CD4-positive, CD25-positive, alpha-beta regulatory T cell (primary cell): Measurements from ENCODE around the gene MEGF11. TPM values are rescaled to one million over a fixed set of nuclear protein-coding genes. Genes with fewer than 3 reads are reported as not detected.

Experiments used
- ATAC-seq, 2 donors: fragments of 150-1000 bp; cut with Tn5 transposase; one replicate each; pipeline ENCODE4 v1.10.0; 2021; ENCODE audit warnings: low read depth in 2 of 2, moderate number of reproducible peaks in 2 of 2, moderate library complexity in 1 of 2
- DNase-seq, 3 donors: peaks; one replicate each; pipeline versions ENCODE4 v3.0.0 to v3.0.0-alpha.2; 2012 to 2022; ENCODE audit warnings: mixed read lengths in 1 of 3
- H3K27ac ChIP-seq: one replicate; pipeline ENCODE4 v1.7.0; 2013; ENCODE audit warnings: mild to moderate bottlenecking, low read length; ENCODE audit not compliant: insufficient read depth, poor library complexity, severe bottlenecking
- H3K27me3 ChIP-seq: one replicate; pipeline ENCODE4 v1.7.0; 2013; ENCODE audit warnings: low read length; ENCODE audit not compliant: control insufficient read depth, insufficient read depth
- H3K36me3 ChIP-seq: one replicate; pipeline ENCODE4 v1.7.0; 2013; ENCODE audit warnings: mild to moderate bottlenecking, low read length, moderate library complexity; ENCODE audit not compliant: control insufficient read depth, insufficient read depth
- H3K4me1 ChIP-seq: 2 replicates; pipeline ENCODE4 v1.7.0; 2013; ENCODE audit warnings: mild to moderate bottlenecking, low read length; ENCODE audit not compliant: insufficient read depth, control insufficient read depth, poor library complexity, severe bottlenecking
- H3K4me3 ChIP-seq: one replicate; pipeline ENCODE4 v1.7.0; 2013; ENCODE audit warnings: low read depth, mild to moderate bottlenecking, low read length, moderate library complexity
- H3K9me3 ChIP-seq, 2 experiments: 1 replicate in 1 of 2; 2 replicates in 1 of 2; pipeline ENCODE4 v1.7.0; 2013; ENCODE audit warnings: low read length in 2 of 2, mild to moderate bottlenecking in 1 of 2, moderate library complexity in 1 of 2; ENCODE audit not compliant: control insufficient read depth in 2 of 2
- H3K27ac Mint-ChIP-seq, 3 donors: one replicate each; pipeline ENCODE4 v1.8.0; 2020 to 2022; ENCODE audit warnings: mild to moderate bottlenecking in 3 of 3, mixed read lengths in 3 of 3, moderate library complexity in 2 of 3
- H3K27me3 Mint-ChIP-seq: one replicate; pipeline ENCODE4 v1.8.0; 2022; ENCODE audit warnings: mild to moderate bottlenecking, mixed read lengths
- H3K36me3 Mint-ChIP-seq: one replicate; pipeline ENCODE4 v1.8.0; 2020; ENCODE audit warnings: mixed read lengths
- H3K4me1 Mint-ChIP-seq, 4 donors: one replicate each; pipeline ENCODE4 v1.8.0; 2020 to 2022; ENCODE audit warnings: mixed read lengths in 4 of 4, mild to moderate bottlenecking in 1 of 4
- H3K4me3 Mint-ChIP-seq, 4 donors: one replicate each; pipeline ENCODE4 v1.8.0; 2020 to 2022; ENCODE audit warnings: mild to moderate bottlenecking in 4 of 4, mixed read lengths in 4 of 4, moderate library complexity in 3 of 4
- H3K9me3 Mint-ChIP-seq, 7 donors: one replicate each; pipeline ENCODE4 v1.8.0; 2020 to 2022; ENCODE audit warnings: mixed read lengths in 7 of 7, mild to moderate bottlenecking in 3 of 7, moderate library complexity in 2 of 7
- polyA plus RNA-seq, 4 donors: library from polyadenylated mRNA; unstranded; fragments of 300-500 nt; fragmentation: Illumina TruSeq; gene quantifications; one replicate each; pipeline ENCODE4 v1.2.3, GENCODE V29; 2021
- total RNA-seq: library from RNA; stranded (reverse); gene quantifications from one replicate; pipeline ENCODE4 v1.2.3, GENCODE V29; 2022

Gene MEGF11
- total and polyA plus RNA-seq, 5 donors from 2014 or later, result 0.02 to 0.29 (median 0.21) TPM; not detected in 2

DNA sequence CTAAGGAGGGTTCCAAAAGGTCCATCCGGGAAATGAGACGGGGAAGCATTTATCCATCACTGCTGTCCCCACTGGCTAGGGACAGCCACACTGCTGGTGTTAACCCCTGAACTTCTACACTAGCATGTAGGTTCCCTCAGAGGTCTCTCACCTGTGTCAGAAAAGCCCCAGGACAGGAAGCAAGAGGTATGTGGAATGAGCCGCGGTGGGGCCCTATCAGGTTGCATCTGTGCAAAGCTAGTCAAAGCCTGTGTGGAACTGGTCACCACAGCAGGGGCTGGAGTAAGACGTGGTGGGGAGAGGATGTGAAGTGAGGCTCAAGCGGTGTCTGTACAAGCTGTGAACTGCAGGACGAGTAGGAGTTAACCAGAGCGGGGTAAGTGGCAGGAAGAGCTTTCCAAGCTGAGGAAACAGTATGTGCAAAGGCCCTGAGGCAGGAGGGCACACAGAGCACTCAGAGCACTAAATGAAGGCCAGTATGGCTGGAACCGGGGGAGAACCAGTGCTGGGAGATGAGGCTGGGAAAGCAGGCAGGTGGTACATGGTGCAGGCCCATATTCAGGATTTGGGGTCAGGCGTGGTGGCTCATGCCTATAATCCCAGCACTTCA lies 57.8 kb downstream of the MEGF11 start:
- Histone ChIP-seq H3K27me3 (no peaks in the 10 kb centered on the region), H3K9me3 (no peaks in the 10 kb centered on the region), H3K36me3 (no peaks in the 10 kb centered on the region), H3K4me1 (no peaks in the 10 kb centered on the region), H3K27ac (no peak overlapping the region), H3K4me3 (no peak overlapping the region)
- DNase-seq (no peak), ATAC-seq (no peak)
- H3K27me3 Mint-ChIP-seq, result peaks cover 29% of the 10 kb centered on the region
- peaks cover 0 to 2% (median 0%) of the 10 kb centered on the region in 7 donors for H3K9me3 Mint-ChIP-seq
- H3K36me3 Mint-ChIP-seq, result no peaks in the 10 kb centered on the region
- H3K4me3 Mint-ChIP-seq, result no peak overlapping the region
- no peak overlapping the region for H3K27ac Mint-ChIP-seq
- H3K4me1 Mint-ChIP-seq, result no peaks in the 10 kb centered on the region

DNA sequence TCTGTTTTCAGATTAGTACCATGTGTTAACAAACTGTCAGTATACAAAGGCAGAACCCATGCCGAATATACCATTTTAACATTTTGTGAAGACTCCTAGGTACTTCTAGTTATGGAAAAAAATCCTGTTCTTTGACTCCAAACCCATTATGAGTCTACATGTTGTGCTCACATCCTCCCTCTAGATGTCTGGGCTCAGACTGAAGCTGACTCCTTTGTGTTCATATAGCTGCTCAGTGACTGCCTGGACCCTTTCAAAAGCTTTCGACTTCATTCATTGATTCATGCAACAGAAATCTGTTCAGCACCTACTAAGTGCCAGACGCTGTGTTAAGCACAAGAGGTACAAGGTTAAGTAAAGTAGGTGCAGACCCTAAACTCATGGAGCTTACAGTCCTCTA lies 60.5 kb downstream of the MEGF11 start:
- Histone ChIP-seq H3K9me3 (no peaks in the 10 kb centered on the region), H3K36me3 (no peaks in the 10 kb centered on the region), H3K4me3 (no peak overlapping the region), H3K27ac (no peak overlapping the region), H3K27me3 (no peaks in the 10 kb centered on the region), H3K4me1 (no peaks in the 10 kb centered on the region)
- H3K36me3 Mint-ChIP-seq, result no peaks in the 10 kb centered on the region
- no peaks in the 10 kb centered on the region for H3K4me1 Mint-ChIP-seq
- no peak for DNase-seq
- H3K27me3 Mint-ChIP-seq, result peaks cover 31% of the 10 kb centered on the region
- no peaks in the 10 kb centered on the region for H3K9me3 Mint-ChIP-seq
- ATAC-seq, result no peak
- no peak overlapping the region for H3K4me3 Mint-ChIP-seq
- H3K27ac Mint-ChIP-seq, result no peak overlapping the region

DNA sequence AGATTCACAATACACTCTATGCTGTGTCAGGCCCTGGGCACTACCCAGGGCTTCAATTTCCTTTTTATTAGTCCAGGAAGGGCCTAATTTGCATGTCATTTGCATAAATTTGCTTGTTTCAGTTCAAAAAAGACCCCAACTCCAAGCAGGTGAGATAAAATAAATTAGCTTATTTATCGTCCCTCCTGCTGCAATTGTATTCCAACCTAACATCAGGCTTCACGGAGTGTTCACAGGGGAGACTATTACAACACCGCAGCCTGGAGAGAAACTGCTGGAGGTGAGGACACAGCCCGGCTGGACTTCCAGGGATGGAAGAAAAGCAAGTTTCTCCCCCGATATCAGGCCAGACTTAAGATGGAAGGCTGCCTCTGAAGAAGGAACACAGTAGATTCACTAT lies 62.8 kb downstream of the MEGF11 start:
- Histone ChIP-seq H3K27me3 (no peaks in the 10 kb centered on the region), H3K9me3 (no peaks in the 10 kb centered on the region), H3K4me1 (no peaks in the 10 kb centered on the region), H3K36me3 (no peaks in the 10 kb centered on the region), H3K4me3 (no peak overlapping the region), H3K27ac (no peak overlapping the region)
- no peaks in the 10 kb centered on the region for H3K4me1 Mint-ChIP-seq
- peaks cover 32% of the 10 kb centered on the region for H3K27me3 Mint-ChIP-seq
- H3K27ac Mint-ChIP-seq, result no peak overlapping the region
- no peaks in the 10 kb centered on the region for H3K9me3 Mint-ChIP-seq
- no peak for DNase-seq
- no peak overlapping the region for H3K4me3 Mint-ChIP-seq
- ATAC-seq, result no peak
- no peaks in the 10 kb centered on the region for H3K36me3 Mint-ChIP-seq

DNA sequence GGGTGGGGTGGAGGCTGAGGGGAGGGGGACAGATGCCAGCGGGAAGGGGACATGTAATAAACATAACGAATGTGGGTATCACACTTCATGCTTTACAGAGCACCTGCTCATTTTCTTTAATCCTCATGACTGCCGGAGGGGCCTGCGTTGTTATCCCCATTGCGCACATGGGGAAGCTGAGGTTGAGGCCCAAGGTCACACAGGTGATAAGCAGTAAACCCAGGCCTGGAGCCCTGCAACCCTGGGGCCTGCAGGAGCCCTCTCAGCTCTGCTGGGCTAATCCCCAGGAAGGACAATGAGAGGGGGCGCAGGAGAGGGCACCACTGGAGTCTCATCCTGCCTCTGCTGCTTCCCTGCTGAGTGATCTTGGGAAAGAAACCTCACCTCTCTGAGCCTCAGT lies 64.3 kb downstream of the MEGF11 start:
- no peaks in the 10 kb centered on the region for H3K36me3 ChIP-seq
- H3K27ac ChIP-seq, result no peak overlapping the region
- no peak overlapping the region for H3K27ac Mint-ChIP-seq
- no peaks in the 10 kb centered on the region for H3K36me3 Mint-ChIP-seq
- DNase-seq, result no peak
- H3K27me3 ChIP-seq, result peaks cover 2% of the 10 kb centered on the region
- no peaks in the 10 kb centered on the region for H3K9me3 ChIP-seq
- peaks cover 35% of the 10 kb centered on the region for H3K27me3 Mint-ChIP-seq
- no peaks in the 10 kb centered on the region for H3K4me1 ChIP-seq
- no peaks in the 10 kb centered on the region for H3K4me1 Mint-ChIP-seq
- no peak overlapping the region for H3K4me3 Mint-ChIP-seq
- H3K4me3 ChIP-seq, result no peak overlapping the region
- no peaks in the 10 kb centered on the region for H3K9me3 Mint-ChIP-seq
- ATAC-seq, result no peak

DNA sequence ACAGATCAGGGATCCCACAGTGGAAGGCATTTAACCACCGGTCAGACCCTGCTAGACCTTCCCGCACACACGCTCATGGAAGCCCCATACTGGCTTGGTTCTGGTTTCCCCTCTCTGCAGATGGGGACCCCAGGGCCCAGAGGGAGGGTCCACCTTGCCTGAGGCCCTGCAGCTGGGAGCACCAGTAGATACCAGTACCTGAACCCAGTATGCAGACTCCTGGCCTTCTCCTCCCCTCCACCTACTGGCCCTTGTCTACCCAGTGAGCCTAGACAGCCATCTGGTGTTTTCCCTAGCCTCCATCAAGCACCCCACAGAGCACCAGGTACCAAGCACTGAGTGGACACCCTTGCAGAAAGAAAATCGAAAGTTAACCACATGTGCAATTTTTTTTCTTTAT lies 65.1 kb downstream of the MEGF11 start:
- Mint-ChIP-seq H3K27ac (no peak overlapping the region), H3K36me3 (no peaks in the 10 kb centered on the region), H3K4me3 (no peak overlapping the region), H3K9me3 (no peaks in the 10 kb centered on the region), H3K27me3 (peaks cover 38% of the 10 kb centered on the region), H3K4me1 (no peaks in the 10 kb centered on the region)
- no peaks in the 10 kb centered on the region for H3K4me1 ChIP-seq
- H3K27ac ChIP-seq, result no peak overlapping the region
- no peak for ATAC-seq
- DNase-seq, result no peak
- H3K27me3 ChIP-seq, result peaks cover 2% of the 10 kb centered on the region
- H3K9me3 ChIP-seq, result no peaks in the 10 kb centered on the region
- no peaks in the 10 kb centered on the region for H3K36me3 ChIP-seq
- no peak overlapping the region for H3K4me3 ChIP-seq

DNA sequence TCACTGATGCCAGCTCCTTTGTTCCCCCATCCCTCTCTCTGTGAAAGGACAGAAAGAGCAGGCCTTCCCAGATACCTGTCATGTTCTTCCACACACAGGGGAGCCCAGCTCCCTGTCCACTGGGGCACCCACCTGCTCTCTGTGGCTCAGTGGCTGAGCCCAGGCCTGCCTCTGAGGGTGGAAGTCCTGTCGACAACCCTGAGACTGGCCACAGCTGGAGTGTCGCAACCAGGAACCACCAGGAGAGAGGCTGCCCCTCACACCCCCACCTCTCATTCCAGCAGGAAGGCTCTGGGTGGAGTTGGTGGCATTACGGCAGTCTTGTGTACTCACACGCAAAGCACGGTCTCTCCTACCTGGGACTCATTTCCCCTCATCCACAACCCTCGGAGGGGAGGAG lies 66.3 kb downstream of the MEGF11 start:
- no peak overlapping the region for H3K4me3 ChIP-seq
- H3K36me3 Mint-ChIP-seq, result no peaks in the 10 kb centered on the region
- DNase-seq, result no peak
- no peaks in the 10 kb centered on the region for H3K9me3 Mint-ChIP-seq
- no peaks in the 10 kb centered on the region for H3K4me1 ChIP-seq
- peaks cover 2% of the 10 kb centered on the region for H3K27me3 ChIP-seq
- no peaks in the 10 kb centered on the region for H3K36me3 ChIP-seq
- H3K27me3 Mint-ChIP-seq, result peaks cover 44% of the 10 kb centered on the region
- no peaks in the 10 kb centered on the region for H3K9me3 ChIP-seq
- no peak overlapping the region for H3K27ac ChIP-seq
- no peak overlapping the region for H3K27ac Mint-ChIP-seq
- ATAC-seq, result no peak
- no peak overlapping the region for H3K4me3 Mint-ChIP-seq
- no peaks in the 10 kb centered on the region for H3K4me1 Mint-ChIP-seq

DNA sequence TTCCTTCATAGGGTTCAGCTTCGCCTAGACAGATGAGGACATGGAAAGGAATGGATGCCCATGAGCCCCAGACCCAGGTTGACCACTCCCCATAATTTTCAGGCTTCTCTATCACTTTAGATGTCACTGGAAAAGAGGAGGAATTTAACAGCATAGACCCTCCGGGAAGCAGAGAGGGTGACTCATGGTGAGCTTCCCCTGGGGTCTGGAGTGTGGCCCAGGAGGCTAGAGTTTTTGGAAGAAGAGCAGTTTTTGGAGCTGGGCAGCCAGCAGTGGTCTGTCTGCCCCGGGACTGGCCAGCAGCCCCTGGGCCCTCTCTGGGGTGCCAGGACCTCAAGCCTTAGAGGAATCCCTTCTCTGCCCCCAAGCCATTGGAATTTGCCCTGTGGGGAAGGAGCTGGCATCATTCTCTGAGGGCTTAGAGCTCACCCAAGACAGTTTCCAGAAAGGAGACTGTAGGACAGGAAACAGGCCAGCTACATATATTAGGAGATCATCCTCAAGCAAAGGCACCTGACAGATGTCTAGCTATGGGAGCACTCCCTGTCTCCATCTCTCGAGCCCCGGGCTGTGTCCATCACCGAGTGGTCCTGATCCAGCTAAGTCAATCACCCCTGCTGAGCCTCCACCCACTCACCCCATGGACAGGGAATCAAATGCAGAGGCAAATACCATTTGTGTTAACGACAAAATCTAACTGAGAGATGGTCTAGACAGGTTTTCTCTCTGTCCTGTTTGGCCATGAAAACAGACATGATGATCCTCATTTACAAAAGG lies 67.3 kb downstream of the MEGF11 start:
- Mint-ChIP-seq H3K9me3 (no peaks in the 10 kb centered on the region), H3K36me3 (no peaks in the 10 kb centered on the region), H3K27ac (no peak overlapping the region), H3K4me1 (no peaks in the 10 kb centered on the region), H3K27me3 (peaks cover 48% of the 10 kb centered on the region), H3K4me3 (no peak overlapping the region)
- H3K4me3 ChIP-seq, result no peak overlapping the region
- H3K27me3 ChIP-seq, result peaks cover 2% of the 10 kb centered on the region
- no peak overlapping the region for H3K27ac ChIP-seq
- H3K9me3 ChIP-seq, result no peaks in the 10 kb centered on the region
- no peaks in the 10 kb centered on the region for H3K36me3 ChIP-seq
- no peak for DNase-seq
- H3K4me1 ChIP-seq, result no peaks in the 10 kb centered on the region
- no peak for ATAC-seq
